ENCODE results near the gene PDS5A. TPM values are rescaled to one million over a fixed set of nuclear protein-coding genes. Genes with fewer than 3 reads are reported as not detected.

PDS5A gene
- total and polyA plus RNA-seq, 9 of the 15 experiments (the other 6 are each of a cell fraction or from before 2014, with no cell fraction given) = 16.4 to 85.4 (median 70.0) TPM

DNA sequence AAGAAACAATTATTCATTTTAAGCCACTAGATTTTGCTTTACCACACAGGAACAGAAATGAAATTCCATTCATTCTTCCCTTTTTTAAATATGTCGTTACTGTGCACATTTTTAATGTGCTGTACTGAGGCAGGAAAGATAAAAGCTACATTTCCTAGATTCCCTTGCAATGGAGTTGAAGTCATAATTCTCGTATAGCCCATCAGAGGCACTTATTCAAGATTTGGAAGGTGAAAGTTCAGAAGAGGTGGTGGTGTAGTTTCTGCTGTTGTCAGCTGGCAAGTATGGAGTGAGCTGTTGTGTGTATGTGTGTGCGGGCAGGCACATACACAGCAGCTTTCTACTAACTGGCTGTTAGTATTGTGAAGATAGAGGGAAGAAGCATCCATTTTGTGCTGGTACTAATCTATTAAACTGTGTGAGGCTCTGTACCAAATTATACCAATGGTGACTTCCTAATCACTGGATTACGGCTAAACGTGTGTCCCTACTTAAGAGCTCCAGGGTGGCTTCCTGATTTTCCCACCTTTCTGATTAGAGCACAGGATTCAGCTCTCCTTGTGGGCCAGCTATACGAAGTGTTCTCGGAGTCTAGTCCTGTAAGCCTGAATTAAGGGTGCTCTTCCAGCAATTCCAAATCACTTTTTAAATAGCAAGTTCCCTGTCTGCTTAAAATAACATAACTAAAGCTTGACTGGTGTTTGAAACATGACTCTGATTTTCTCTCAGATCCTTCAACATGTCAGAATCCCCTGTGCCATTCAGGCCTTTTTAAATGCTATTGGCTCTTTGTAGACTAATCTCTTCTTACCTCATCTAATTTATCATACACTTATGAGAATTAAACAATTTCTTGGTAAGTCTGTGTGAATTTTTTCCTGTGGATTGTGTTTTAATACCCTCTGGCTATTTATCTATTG is 43.8 kb downstream of the PDS5A start:
- intact Hi-C loops (cut with micrococcal nuclease) = no loop called here
- no peak overlapping the region for H3K4me2 ChIP-seq (ENCODE audit: insufficient read depth, low read length)
- H3K4me1 ChIP-seq (replicated peaks in 1 of 2; ENCODE audit: control insufficient read depth in 2 of 2, insufficient read depth in 2 of 2, low read length in 2 of 2) = no peaks in the 10 kb centered on the region
- TF ChIP-seq, protein P1, sequence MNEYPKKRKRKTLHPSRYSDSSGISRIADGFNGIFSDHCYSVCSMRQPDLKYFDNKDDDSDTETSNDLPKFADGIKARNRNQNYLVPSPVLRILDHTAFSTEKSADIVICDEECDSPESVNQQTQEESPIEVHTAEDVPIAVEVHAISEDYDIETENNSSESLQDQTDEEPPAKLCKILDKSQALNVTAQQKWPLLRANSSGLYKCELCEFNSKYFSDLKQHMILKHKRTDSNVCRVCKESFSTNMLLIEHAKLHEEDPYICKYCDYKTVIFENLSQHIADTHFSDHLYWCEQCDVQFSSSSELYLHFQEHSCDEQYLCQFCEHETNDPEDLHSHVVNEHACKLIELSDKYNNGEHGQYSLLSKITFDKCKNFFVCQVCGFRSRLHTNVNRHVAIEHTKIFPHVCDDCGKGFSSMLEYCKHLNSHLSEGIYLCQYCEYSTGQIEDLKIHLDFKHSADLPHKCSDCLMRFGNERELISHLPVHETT (CRISPR knock-in tag; conservative IDR thresholded peaks at IDR 0.05 in 1 of 2, IDR thresholded peaks at IDR 0.05 in 1 of 2) = no peak
- TF ChIP-seq, protein P2, sequence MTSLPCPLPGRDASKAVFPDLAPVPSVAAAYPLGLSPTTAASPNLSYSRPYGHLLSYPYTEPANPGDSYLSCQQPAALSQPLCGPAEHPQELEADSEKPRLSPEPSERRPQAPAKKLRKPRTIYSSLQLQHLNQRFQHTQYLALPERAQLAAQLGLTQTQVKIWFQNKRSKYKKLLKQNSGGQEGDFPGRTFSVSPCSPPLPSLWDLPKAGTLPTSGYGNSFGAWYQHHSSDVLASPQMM (CRISPR knock-in tag; IDR thresholded peaks at IDR 0.05) = no peak
- TF ChIP-seq BCOR (IDR thresholded peaks at IDR 0.05) (no peak), TEAD2 (tag; IDR thresholded peaks at IDR 0.05) (no peak), CBFA2T2 (conservative IDR thresholded peaks at IDR 0.05) (no peak), HDAC2 (IDR thresholded peaks at IDR 0.05) (no peak), SMAD1 (IDR thresholded peaks at IDR 0.05; ENCODE audit: low read depth, low read length, partially characterized antibody) (no peak), ZFP1 (CRISPR knock-in tag; IDR thresholded peaks at IDR 0.05) (no peak), PHF20 (IDR thresholded peaks at IDR 0.05; ENCODE audit: partially characterized antibody) (no peak), HNRNPH1 (optimal IDR thresholded peaks at IDR 0.05; ENCODE audit: low read depth, low read length) (no peak), STAT5A (IDR thresholded peaks at IDR 0.05; ENCODE audit: borderline replicate concordance, low read length) (no peak), KLF13 (tag; IDR thresholded peaks at IDR 0.05; ENCODE audit: borderline replicate concordance, low read depth) (no peak), RBBP5 (IDR thresholded peaks at IDR 0.05; ENCODE audit: borderline replicate concordance, insufficient read depth, low read length, poor library complexity, severe bottlenecking) (no peak), GATA2 (CRISPR knock-in tag; IDR thresholded peaks at IDR 0.05) (no peak)
- TF ChIP-seq, protein P3, sequence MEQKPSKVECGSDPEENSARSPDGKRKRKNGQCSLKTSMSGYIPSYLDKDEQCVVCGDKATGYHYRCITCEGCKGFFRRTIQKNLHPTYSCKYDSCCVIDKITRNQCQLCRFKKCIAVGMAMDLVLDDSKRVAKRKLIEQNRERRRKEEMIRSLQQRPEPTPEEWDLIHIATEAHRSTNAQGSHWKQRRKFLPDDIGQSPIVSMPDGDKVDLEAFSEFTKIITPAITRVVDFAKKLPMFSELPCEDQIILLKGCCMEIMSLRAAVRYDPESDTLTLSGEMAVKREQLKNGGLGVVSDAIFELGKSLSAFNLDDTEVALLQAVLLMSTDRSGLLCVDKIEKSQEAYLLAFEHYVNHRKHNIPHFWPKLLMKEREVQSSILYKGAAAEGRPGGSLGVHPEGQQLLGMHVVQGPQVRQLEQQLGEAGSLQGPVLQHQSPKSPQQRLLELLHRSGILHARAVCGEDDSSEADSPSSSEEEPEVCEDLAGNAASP (IDR thresholded peaks at IDR 0.05) = no peak
- H3K79me2 ChIP-seq (ENCODE audit: control insufficient read depth, insufficient read depth, low read length) = peaks cover 83% of the 10 kb centered on the region
- H3K4me3 ChIP-seq = no peak overlapping the region
- H3K9me1 ChIP-seq (ENCODE audit: control insufficient read depth, insufficient read depth, low read length) = no peaks in the 10 kb centered on the region
- peak; percentile 19 for FAIRE-seq
- ChIA-PET CTCF (ENCODE audit: low intra/inter-chr PET ratio) (no interaction called here), POLR2A (interaction anchor here (0.5 to 1.2 kb wide), 5 partner anchors 10 to 41 kb away, joined by 3 to 6 read pairs (median 3); no protein-coding TSS in a partner anchor)
- in situ Hi-C loops (cut with MboI) = no loop called here
- no peak for DNase-seq (ENCODE audit: extremely low read depth in 1 of 4, low spot score in 3 of 4)
- no peaks in the 10 kb centered on the region for H3K9me3 ChIP-seq (replicated peaks; ENCODE audit: control insufficient read depth, insufficient read depth, low read depth, low read length)
- H2AFZ ChIP-seq (ENCODE audit: low read depth, low read length) = no peak overlapping the region
- whole genome bisulfite sequencing (ENCODE audit: insufficient coverage, low coverage, missing lambda C conversion rate) = 74% methylated on average over 7 of the region's 7 CpGs
- no peaks in the 10 kb centered on the region for H3K27me3 ChIP-seq (ENCODE audit: control insufficient read depth in 2 of 2, insufficient read depth in 2 of 2, low read length in 2 of 2)
- H3K9ac ChIP-seq (ENCODE audit: insufficient read depth in 1 of 2, low read depth in 2 of 2, low read length in 2 of 2) = no peak overlapping the region
- H3K36me3 ChIP-seq (ENCODE audit: control insufficient read depth, insufficient read depth, low read length) = peaks cover 35% of the 10 kb centered on the region
- H4K20me1 ChIP-seq (replicated peaks; ENCODE audit: control insufficient read depth, insufficient read depth, low read length) = no peaks in the 10 kb centered on the region
- 0 out of 3 replicates have a peak, but pooled peaks have one; percentile 22 for ATAC-seq
- no TSS peak for BruUV-seq (replicated peaks)
- no peak overlapping the region for H3K27ac ChIP-seq (ENCODE audit: extremely low read depth, low read depth, low read length)

Data from K562 (cell line).